Measurements from ENCODE around the gene PPP1R14C.

PPP1R14C gene

DNA sequence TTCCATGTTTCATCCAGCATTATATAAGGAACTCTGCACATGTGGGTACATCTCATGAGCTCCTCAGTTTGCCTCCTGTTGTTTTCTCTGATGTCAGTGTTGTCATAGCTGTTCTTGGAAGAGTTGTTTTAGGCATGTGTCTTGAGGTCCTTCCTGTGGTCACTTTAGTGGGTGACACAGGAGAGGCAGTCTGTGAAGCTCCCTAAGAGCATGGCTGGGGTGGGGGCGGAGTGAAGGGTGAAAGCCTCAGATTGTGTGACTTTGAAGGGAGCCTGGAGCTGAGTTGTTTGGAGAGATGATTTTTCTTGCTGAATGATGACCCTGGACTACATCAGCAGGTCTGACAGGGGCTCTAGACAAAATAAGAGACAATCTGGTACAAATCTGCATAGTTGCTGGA, 37.7 kb downstream of the PPP1R14C start:
- Histone ChIP-seq H2BK15ac (ENCODE audit: low read depth, poor library complexity, severe bottlenecking) (no peak overlapping the region), H3K79me1 (replicated peaks; ENCODE audit: low read length, poor library complexity, severe bottlenecking) (peaks cover 4% of the 10 kb centered on the region), H3K23ac (ENCODE audit: low read length in 2 of 2) (no peak overlapping the region), H3K9ac (ENCODE audit: low read length) (no peak overlapping the region), H4K8ac (ENCODE audit: low read length) (no peak overlapping the region), H3K18ac (ENCODE audit: low read depth in 1 of 2, low read length in 2 of 2) (no peak overlapping the region), H2BK5ac (ENCODE audit: low read depth, low read length, poor library complexity, severe bottlenecking) (no peak overlapping the region), H2BK12ac (ENCODE audit: low read length in 2 of 2) (no peak overlapping the region), H3K27me3 (ENCODE audit: control insufficient read depth in 1 of 2, insufficient read depth in 1 of 2, low read length in 2 of 2) (peaks cover 0 to 4% of the 10 kb centered on the region in 2 experiments), H3K4me1 (ENCODE audit: control insufficient read depth, insufficient read depth, low read depth, low read length) (peaks cover 28% of the 10 kb centered on the region), H2AFZ (ENCODE audit: low read depth, low read length) (no peak overlapping the region), H3K4me2 (ENCODE audit: low read length, poor library complexity, severe bottlenecking) (no peak overlapping the region), H3K27ac (ENCODE audit: low read length, poor library complexity, severe bottlenecking) (no peak overlapping the region), H4K91ac (ENCODE audit: low read length) (no peak overlapping the region), H3K4me3 (ENCODE audit: insufficient read depth in 1 of 2, low read depth in 1 of 2, low read length in 2 of 2) (no peak overlapping the region), H3K36me3 (ENCODE audit: control insufficient read depth in 1 of 2, insufficient read depth in 2 of 2, low read depth in 1 of 2, low read length in 2 of 2) (no peaks in the 10 kb centered on the region), H3K9me3 (ENCODE audit: control insufficient read depth, low read length) (no peaks in the 10 kb centered on the region), H3K14ac (ENCODE audit: low read length in 2 of 2) (no peak overlapping the region), H3K4ac (ENCODE audit: low read depth in 1 of 2, low read length in 2 of 2) (no peak overlapping the region), H2AK5ac (ENCODE audit: low read length, severe bottlenecking) (no peak overlapping the region), H2BK120ac (ENCODE audit: low read depth, low read length) (no peak overlapping the region)
- WGBS, result 100% methylated on average over 1 of the region's 1 CpG
- no peak for DNase-seq

DNA sequence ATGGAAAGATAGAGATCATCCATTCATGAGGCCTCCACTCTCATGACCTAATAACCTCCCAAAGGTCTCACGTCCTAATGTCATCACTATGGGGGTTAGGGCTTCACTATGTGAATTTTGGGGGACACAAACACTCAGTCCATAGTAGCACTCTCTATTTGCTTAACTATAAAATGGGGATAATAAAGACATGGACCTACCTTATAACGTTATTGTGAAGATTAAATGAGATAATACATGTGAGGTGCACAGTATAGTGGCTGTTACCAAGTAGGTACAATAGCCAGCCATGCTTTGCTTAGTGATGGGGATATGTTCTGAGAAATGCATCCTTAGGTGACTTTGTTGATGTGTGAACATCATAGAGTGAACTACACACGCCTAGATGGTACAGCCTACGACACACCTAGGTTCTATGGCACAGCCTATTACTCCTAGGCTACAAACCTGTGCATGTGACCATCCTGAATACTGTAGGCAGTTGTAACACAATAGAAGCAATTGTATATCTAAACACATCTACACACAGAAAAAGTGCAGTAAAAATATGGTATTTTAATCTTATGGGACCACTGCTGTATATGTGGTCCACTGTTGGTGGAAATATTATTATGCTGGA, 39.7 kb downstream of the PPP1R14C start:
- H3K27ac ChIP-seq (ENCODE audit: low read length, poor library complexity, severe bottlenecking), result no peak overlapping the region
- no peak overlapping the region for H3K18ac ChIP-seq (ENCODE audit: low read depth in 1 of 2, low read length in 2 of 2)
- no peaks in the 10 kb centered on the region for H3K9me3 ChIP-seq (ENCODE audit: control insufficient read depth, low read length)
- no peak overlapping the region for H3K9ac ChIP-seq (ENCODE audit: low read length)
- H3K79me1 ChIP-seq (replicated peaks; ENCODE audit: low read length, poor library complexity, severe bottlenecking), result peaks cover 9% of the 10 kb centered on the region
- no peaks in the 10 kb centered on the region for H3K36me3 ChIP-seq (ENCODE audit: control insufficient read depth in 1 of 2, insufficient read depth in 2 of 2, low read depth in 1 of 2, low read length in 2 of 2)
- H2AK5ac ChIP-seq (ENCODE audit: low read length, severe bottlenecking), result no peak overlapping the region
- no peak overlapping the region for H4K91ac ChIP-seq (ENCODE audit: low read length)
- over 99% methylated on average over 4 of the region's 4 CpGs for WGBS
- no peak overlapping the region for H2BK15ac ChIP-seq (ENCODE audit: low read depth, poor library complexity, severe bottlenecking)
- H2BK12ac ChIP-seq (ENCODE audit: low read length in 2 of 2), result no peak overlapping the region
- H2BK5ac ChIP-seq (ENCODE audit: low read depth, low read length, poor library complexity, severe bottlenecking), result no peak overlapping the region
- no peak overlapping the region for H2BK120ac ChIP-seq (ENCODE audit: low read depth, low read length)
- no peak overlapping the region for H4K8ac ChIP-seq (ENCODE audit: low read length)
- peaks cover 0 to 9% of the 10 kb centered on the region in 2 experiments for H3K27me3 ChIP-seq (ENCODE audit: control insufficient read depth in 1 of 2, insufficient read depth in 1 of 2, low read length in 2 of 2)
- H3K14ac ChIP-seq (ENCODE audit: low read length in 2 of 2), result no peak overlapping the region
- H3K4me2 ChIP-seq (ENCODE audit: low read length, poor library complexity, severe bottlenecking), result no peak overlapping the region
- no peak for DNase-seq
- no peak overlapping the region for H3K23ac ChIP-seq (ENCODE audit: low read length in 2 of 2)
- H3K4me3 ChIP-seq (ENCODE audit: insufficient read depth in 1 of 2, low read depth in 1 of 2, low read length in 2 of 2), result no peak overlapping the region
- peaks cover 19% of the 10 kb centered on the region for H3K4me1 ChIP-seq (ENCODE audit: control insufficient read depth, insufficient read depth, low read depth, low read length)
- no peak overlapping the region for H2AFZ ChIP-seq (ENCODE audit: low read depth, low read length)
- no peak overlapping the region for H3K4ac ChIP-seq (ENCODE audit: low read depth in 1 of 2, low read length in 2 of 2)

DNA sequence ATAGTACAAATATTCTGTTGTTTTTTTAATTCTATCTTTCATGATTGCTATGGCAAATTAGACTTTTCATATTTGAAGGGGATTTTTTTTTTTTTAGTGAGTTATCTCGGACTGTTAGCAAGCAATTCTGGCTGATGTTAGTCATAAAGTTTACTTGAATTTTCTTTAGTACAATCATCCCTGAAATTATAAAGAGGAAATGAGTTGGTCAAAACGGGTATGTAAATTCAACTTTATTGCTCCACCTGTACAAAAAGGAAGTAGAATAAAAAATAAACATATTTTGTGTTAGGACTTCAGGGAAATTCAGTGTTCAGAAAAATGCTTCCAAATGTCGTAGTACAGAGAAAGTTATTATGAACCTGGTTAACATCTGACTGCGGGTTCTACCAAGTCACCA, 40.3 kb downstream of the PPP1R14C start:
- no peak for DNase-seq
- no peak overlapping the region for H4K91ac ChIP-seq (ENCODE audit: low read length)
- H3K14ac ChIP-seq (ENCODE audit: low read length in 2 of 2), result no peak overlapping the region
- H2AFZ ChIP-seq (ENCODE audit: low read depth, low read length), result no peak overlapping the region
- H3K79me1 ChIP-seq (replicated peaks; ENCODE audit: low read length, poor library complexity, severe bottlenecking), result peaks cover 9% of the 10 kb centered on the region
- no peaks in the 10 kb centered on the region for H3K9me3 ChIP-seq (ENCODE audit: control insufficient read depth, low read length)
- H2BK15ac ChIP-seq (ENCODE audit: low read depth, poor library complexity, severe bottlenecking), result no peak overlapping the region
- no peak overlapping the region for H2BK5ac ChIP-seq (ENCODE audit: low read depth, low read length, poor library complexity, severe bottlenecking)
- H2AK5ac ChIP-seq (ENCODE audit: low read length, severe bottlenecking), result no peak overlapping the region
- no peak overlapping the region for H3K4ac ChIP-seq (ENCODE audit: low read depth in 1 of 2, low read length in 2 of 2)
- no peak overlapping the region for H4K8ac ChIP-seq (ENCODE audit: low read length)
- 97% methylated on average over 2 of the region's 4 CpGs for WGBS
- no peak overlapping the region for H3K4me3 ChIP-seq (ENCODE audit: insufficient read depth in 1 of 2, low read depth in 1 of 2, low read length in 2 of 2)
- H3K27ac ChIP-seq (ENCODE audit: low read length, poor library complexity, severe bottlenecking), result no peak overlapping the region
- peaks cover 16% of the 10 kb centered on the region for H3K4me1 ChIP-seq (ENCODE audit: control insufficient read depth, insufficient read depth, low read depth, low read length)
- H3K27me3 ChIP-seq (ENCODE audit: control insufficient read depth in 1 of 2, insufficient read depth in 1 of 2, low read length in 2 of 2), result peaks cover 0 to 9% of the 10 kb centered on the region in 2 experiments
- no peak overlapping the region for H3K4me2 ChIP-seq (ENCODE audit: low read length, poor library complexity, severe bottlenecking)
- no peak overlapping the region for H2BK120ac ChIP-seq (ENCODE audit: low read depth, low read length)
- H3K36me3 ChIP-seq (ENCODE audit: control insufficient read depth in 1 of 2, insufficient read depth in 2 of 2, low read depth in 1 of 2, low read length in 2 of 2), result no peaks in the 10 kb centered on the region
- H3K9ac ChIP-seq (ENCODE audit: low read length), result no peak overlapping the region
- no peak overlapping the region for H2BK12ac ChIP-seq (ENCODE audit: low read length in 2 of 2)
- H3K23ac ChIP-seq (ENCODE audit: low read length in 2 of 2), result no peak overlapping the region
- no peak overlapping the region for H3K18ac ChIP-seq (ENCODE audit: low read depth in 1 of 2, low read length in 2 of 2)

DNA sequence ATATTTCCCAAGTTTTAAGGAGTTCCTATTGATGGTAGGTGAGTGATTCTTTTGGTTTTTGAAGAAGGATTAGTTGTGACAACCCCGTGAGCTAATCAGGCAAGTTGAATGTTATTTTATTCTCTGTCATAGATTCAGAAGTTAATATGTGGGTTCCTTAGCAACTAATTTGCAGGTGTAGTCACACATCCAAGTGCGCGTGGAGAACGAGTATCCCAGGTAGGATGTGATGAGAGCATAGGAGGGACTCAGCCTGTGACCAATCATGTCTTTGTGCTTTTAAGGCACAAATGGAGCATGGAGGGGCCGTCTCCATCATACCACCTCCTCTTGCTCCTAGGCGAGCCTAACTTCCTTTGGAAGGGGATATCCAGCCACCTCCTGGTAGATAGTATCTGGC, 41.1 kb downstream of the PPP1R14C start:
- Histone ChIP-seq H3K27me3 (ENCODE audit: control insufficient read depth in 1 of 2, insufficient read depth in 1 of 2, low read length in 2 of 2) (peaks cover 0 to 6% of the 10 kb centered on the region in 2 experiments), H3K14ac (ENCODE audit: low read length in 2 of 2) (peak overlapping the region in 1 of 2 experiments; percentile 4), H3K36me3 (ENCODE audit: control insufficient read depth in 1 of 2, insufficient read depth in 2 of 2, low read depth in 1 of 2, low read length in 2 of 2) (no peaks in the 10 kb centered on the region), H2AFZ (ENCODE audit: low read depth, low read length) (no peak overlapping the region), H3K4me1 (ENCODE audit: control insufficient read depth, insufficient read depth, low read depth, low read length) (peaks cover 12% of the 10 kb centered on the region), H3K27ac (ENCODE audit: low read length, poor library complexity, severe bottlenecking) (no peak overlapping the region), H3K79me1 (replicated peaks; ENCODE audit: low read length, poor library complexity, severe bottlenecking) (peaks cover 9% of the 10 kb centered on the region), H2BK12ac (ENCODE audit: low read length in 2 of 2) (no peak overlapping the region), H3K4me2 (ENCODE audit: low read length, poor library complexity, severe bottlenecking) (no peak overlapping the region), H2BK5ac (ENCODE audit: low read depth, low read length, poor library complexity, severe bottlenecking) (no peak overlapping the region), H3K4me3 (ENCODE audit: insufficient read depth in 1 of 2, low read depth in 1 of 2, low read length in 2 of 2) (no peak overlapping the region), H2BK15ac (ENCODE audit: low read depth, poor library complexity, severe bottlenecking) (no peak overlapping the region), H4K8ac (ENCODE audit: low read length) (no peak overlapping the region), H3K4ac (ENCODE audit: low read depth in 1 of 2, low read length in 2 of 2) (no peak overlapping the region), H4K91ac (ENCODE audit: low read length) (no peak overlapping the region), H3K18ac (ENCODE audit: low read depth in 1 of 2, low read length in 2 of 2) (no peak overlapping the region), H3K9ac (ENCODE audit: low read length) (no peak overlapping the region), H3K9me3 (ENCODE audit: control insufficient read depth, low read length) (no peaks in the 10 kb centered on the region), H2BK120ac (ENCODE audit: low read depth, low read length) (no peak overlapping the region), H3K23ac (ENCODE audit: low read length in 2 of 2) (no peak overlapping the region), H2AK5ac (ENCODE audit: low read length, severe bottlenecking) (no peak overlapping the region)
- 97% methylated on average over 6 of the region's 6 CpGs for WGBS
- no peak for DNase-seq
